SIG-M5 treated with dmso at 0.1 percent for 504 hours (cell line): ENCODE data around the gene CAMK4.
A peak's percentile ranks its signal among the peaks of the same experiment; 100 is the strongest.
"Not testable (repeated sequence)": the region's sequence is repeated elsewhere in the genome, so short reads cannot be mapped to it uniquely, and the experiment has no call there.

Source experiments
- DNase-seq: peaks from one replicate; lab custom pipeline; 2025; ENCODE audit not compliant: unreplicated experiment; lab: John Stamatoyannopoulos, UW

Gene CAMK4

GRCh38 chr5:111256128-111256527 is 31.9 kb downstream of the CAMK4 start:
- no peak for DNase-seq

DNA sequence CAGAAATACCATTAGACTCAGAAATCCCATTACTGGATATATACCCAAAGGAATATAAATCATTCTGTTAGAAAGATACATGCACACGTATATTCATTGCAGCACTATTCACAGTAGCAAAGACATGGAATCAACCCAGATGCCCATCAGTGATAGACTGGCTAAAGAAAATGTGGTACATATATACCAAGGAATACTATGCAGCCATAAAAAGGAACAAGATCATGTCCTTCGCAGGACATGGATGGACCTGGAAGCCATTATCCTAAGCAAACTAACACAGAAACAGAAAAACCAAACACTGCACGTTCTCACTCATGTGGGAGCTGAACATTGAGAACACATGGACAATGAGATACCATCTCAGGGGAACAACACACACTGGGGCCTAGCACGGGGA is 33.4 kb downstream of the CAMK4 start:
- not testable (repeated sequence) for DNase-seq

DNA sequence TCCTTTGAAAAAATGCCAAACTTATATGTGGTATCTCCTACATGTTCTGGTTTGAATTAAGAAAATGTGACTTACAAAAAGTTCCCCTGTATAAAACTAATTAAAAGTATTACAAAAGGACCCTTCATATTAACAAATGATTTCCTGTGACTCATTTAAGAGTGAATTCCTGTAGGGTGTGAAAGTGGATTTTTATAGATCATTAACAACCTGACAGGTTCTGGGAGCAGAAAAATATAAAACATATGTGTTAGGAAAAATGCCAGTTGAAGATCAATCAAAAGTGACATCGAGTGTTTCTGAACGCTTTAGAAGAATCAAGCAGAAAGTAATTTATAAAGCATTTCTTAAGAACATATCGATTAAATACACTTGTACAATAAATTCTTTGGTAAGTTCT is 35.5 kb downstream of the CAMK4 start:
- no peak for DNase-seq

GRCh38 chr5:111261610-111262009 is 37.4 kb downstream of the CAMK4 start:
- DNase-seq: no peak

GRCh38 chr5:111262153-111262552 is 38.0 kb downstream of the CAMK4 start:
- DNase-seq: no peak

- no peak for DNase-seq
Measured at GRCh38 chr5:111262815-111263214, 38.6 kb downstream of the CAMK4 start.

DNA sequence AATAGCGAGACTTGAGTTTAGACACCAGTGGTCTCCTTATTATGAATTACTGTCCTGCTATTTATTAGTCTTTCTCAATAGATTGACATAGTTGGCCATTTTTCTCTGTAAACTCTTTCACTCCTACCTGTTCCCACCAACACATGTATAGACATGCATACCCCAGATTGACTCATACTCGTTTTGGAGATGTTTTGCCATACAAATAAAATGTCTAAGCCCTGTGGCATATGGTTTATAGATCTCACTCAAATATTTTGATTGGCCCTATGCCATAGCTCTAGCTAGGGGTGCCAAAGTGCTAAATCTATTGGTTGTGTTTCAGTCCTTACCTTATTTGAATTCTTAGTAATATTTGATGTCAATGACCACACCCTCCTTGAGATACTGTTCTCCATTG is 42.3 kb downstream of the CAMK4 start:
- DNase-seq: no peak

- DNase-seq: no peak
Measured at GRCh38 chr5:111268300-111268699, 44.1 kb downstream of the CAMK4 start.

GRCh38 chr5:111271885-111272284 is 47.7 kb downstream of the CAMK4 start:
- no peak for DNase-seq

GRCh38 chr5:111277061-111277460 is 52.9 kb downstream of the CAMK4 start:
- no peak for DNase-seq

GRCh38 chr5:111278858-111279504 is 54.8 kb downstream of the CAMK4 start:
- DNase-seq: peak; percentile 57

- DNase-seq: no peak
Measured at GRCh38 chr5:111280282-111280951, 56.2 kb downstream of the CAMK4 start.

GRCh38 chr5:111282798-111283197 is 58.6 kb downstream of the CAMK4 start:
- no peak for DNase-seq

DNA sequence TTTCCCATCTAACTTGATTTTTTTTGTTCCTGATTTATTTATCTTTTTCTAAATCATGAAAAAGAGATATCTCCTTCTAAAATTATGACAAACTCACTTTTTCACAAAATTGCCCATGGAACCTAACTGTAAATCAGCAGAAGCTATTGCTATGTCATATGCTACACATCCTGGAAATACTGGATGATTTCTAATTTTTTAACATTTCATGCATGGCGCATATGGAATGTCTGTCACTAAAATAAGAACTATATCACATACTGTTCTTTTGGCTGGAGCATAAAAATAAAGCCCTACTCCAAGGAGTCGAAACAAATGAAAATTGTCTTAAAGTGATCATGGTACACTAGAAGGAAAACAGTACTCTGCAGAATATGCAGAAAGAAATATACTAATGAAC is 60.6 kb downstream of the CAMK4 start:
- no peak for DNase-seq

DNA sequence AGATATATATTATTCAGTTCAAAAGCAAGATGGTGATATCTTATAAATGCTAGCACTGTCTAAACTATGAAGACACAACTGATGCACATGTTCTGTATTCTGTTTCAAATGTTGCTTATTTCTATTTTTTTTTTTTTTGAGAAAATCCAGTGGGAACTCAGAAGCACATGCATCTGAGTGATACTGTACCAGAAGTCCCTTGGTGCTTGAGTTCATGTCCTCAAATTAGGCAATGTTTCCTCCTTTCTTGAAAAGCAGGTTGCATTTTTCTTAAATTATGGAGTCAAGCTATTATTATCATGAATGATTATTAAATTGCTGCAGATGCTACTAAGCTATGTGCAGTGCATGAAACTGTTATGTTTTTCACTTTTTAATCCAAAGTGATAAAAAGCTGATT is 70.4 kb downstream of the CAMK4 start:
- DNase-seq: no peak

- DNase-seq: no peak
Measured at GRCh38 chr5:111295649-111296048, 71.5 kb downstream of the CAMK4 start.

DNA sequence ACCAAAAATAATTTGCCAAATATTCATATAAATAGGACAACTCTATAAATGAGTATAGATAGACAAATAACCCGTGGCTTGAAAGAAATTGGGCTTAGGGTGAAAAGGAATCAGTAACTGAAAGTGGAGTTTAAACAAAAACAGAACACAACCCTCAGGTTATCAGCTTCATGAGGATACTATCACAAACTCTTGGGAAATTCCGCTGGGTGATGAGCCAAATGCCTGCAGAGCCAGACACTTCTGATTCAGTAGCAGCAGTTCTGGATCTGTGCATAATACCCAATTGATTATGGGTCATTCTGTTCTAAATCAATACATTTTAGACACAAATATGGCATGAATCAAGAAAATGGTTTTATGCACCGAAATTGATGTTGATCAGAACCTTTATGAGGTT is 72.4 kb downstream of the CAMK4 start:
- no peak for DNase-seq

DNA sequence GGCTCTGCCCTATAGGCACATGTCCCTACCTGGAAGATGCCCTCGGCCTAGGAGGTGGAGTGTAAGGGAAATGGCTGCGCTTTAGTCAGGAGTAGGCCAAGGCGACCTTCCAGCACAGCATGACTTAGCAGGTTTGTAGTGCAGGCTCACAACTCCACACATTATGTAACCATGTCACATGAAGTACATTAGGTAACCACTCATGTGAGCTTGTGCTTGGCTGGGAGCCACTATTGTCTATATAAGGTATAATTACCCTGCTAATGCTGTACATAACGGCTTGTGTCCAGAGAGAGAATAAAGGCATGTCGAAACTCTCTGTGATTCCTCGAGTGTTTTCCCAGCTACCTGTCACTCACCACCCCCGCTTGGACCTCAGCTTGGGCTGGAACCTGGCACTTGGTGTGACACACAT is 74.9 kb downstream of the CAMK4 start:
- DNase-seq: no peak

GRCh38 chr5:111299831-111300432 is 75.7 kb downstream of the CAMK4 start:
- no peak for DNase-seq

- no peak for DNase-seq
Measured at GRCh38 chr5:111301264-111301663, 77.1 kb downstream of the CAMK4 start.

- not testable (repeated sequence) for DNase-seq
Measured at GRCh38 chr5:111302043-111302442, 77.9 kb downstream of the CAMK4 start.

DNA sequence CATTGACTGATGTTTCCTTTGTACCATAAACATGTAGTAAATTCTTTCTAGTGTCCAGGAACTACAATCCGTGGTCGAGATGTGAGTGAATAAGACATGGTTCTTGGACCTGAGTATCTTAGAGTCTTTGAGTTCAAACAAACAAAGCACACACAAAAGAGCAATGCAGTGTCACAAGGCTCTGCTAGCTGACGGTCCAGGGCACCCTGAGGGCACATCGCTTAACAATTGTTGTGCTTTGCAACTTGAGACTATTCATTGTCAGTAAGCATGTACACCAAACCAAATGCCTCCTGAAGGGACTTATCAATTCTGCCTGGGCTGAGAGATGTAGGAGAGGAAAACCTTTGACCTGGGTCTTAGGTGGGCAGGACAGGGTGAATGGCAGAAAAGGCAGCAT is 84.8 kb downstream of the CAMK4 start:
- DNase-seq: no peak

DNA sequence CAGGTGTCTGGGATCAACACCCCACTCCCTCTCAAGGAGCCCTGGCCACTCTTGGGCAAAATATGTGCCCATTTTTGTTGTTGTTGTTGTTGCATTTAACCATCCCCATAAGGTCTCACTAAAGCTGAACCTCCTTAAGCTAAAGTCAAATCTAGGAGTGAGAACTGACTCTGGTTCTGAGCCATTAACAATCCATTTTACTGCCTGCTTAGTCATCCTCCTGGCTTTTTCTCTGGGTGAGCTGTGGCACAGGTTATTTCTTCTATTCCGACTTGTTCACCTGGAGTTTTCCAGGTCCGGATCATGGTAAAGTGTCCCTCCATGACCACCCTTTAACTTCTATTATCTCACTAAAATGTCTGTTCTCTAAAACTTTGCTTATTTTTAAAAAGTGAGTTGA is 85.2 kb downstream of the CAMK4 start:
- no peak for DNase-seq
